ENCODE measurements around the gene FUT2. TPM values are rescaled to one million over a fixed set of nuclear protein-coding genes. Genes with fewer than 3 reads are reported as not detected.

The FUT2 gene
- total RNA-seq, 3 donors from 2014 or later, result 44.7 to 137 (median 116) TPM

- no peak for ATAC-seq
- DNase-seq, result peak in 1 of 3 donors; percentile 52
- intact Hi-C loops (cut with DNase I, micrococcal nuclease), result no loop called here
Measured at GRCh38 chr19:48713041-48713863, 17.5 kb downstream of the FUT2 start.

GRCh38 chr19:48713864-48714755 is 18.3 kb downstream of the FUT2 start:
- intact Hi-C loops (cut with DNase I, micrococcal nuclease), result no loop called here
- peak; percentile 93 for ATAC-seq

More at GRCh38 chr19:48713041-48713863, 17.5 kb downstream of the FUT2 start:
- Histone ChIP-seq H3K36me3 (ENCODE audit: low read depth) (no peaks in the 10 kb centered on the region), H3K9me3 (no peaks in the 10 kb centered on the region), H3K4me1 (ENCODE audit: low read depth) (peaks cover 23% of the 10 kb centered on the region), H3K4me3 (peak overlapping the region; percentile 31)
- no peak for TF ChIP-seq CTCF (IDR thresholded peaks at IDR 0.05)

GRCh38 chr19:48714759-48715675 is 19.2 kb downstream of the FUT2 start:
- intact Hi-C loops (cut with DNase I, micrococcal nuclease), result no loop called here
- TF ChIP-seq CTCF (IDR thresholded peaks at IDR 0.05), result no peak
- Histone ChIP-seq H3K4me3 (no peak overlapping the region), H3K4me1 (ENCODE audit: low read depth) (peaks cover 23% of the 10 kb centered on the region), H3K9me3 (no peaks in the 10 kb centered on the region), H3K36me3 (ENCODE audit: low read depth) (no peaks in the 10 kb centered on the region)
- DNase-seq (peak in 2 of 3 donors; percentile 62 to 72), ATAC-seq (no peak)

More at GRCh38 chr19:48713864-48714755, 18.3 kb downstream of the FUT2 start:
- TF ChIP-seq CTCF (IDR thresholded peaks at IDR 0.05), result no peak
- peak; percentile 98 to 99 (median 99) for DNase-seq
- no peaks in the 10 kb centered on the region for H3K36me3 ChIP-seq (ENCODE audit: low read depth)
- H3K4me1 ChIP-seq (ENCODE audit: low read depth), result peaks cover 23% of the 10 kb centered on the region
- H3K4me3 ChIP-seq, result peak overlapping the region; percentile 31
- H3K9me3 ChIP-seq, result no peaks in the 10 kb centered on the region

- H3K36me3 ChIP-seq (ENCODE audit: low read depth), result no peaks in the 10 kb centered on the region
- H3K9me3 ChIP-seq, result no peaks in the 10 kb centered on the region
- H3K4me1 ChIP-seq (ENCODE audit: low read depth), result peaks cover 23% of the 10 kb centered on the region
- DNase-seq (peak in 1 of 3 donors; percentile 50), ATAC-seq (no peak)
- no peak for TF ChIP-seq CTCF (IDR thresholded peaks at IDR 0.05)
- intact Hi-C loops (cut with DNase I, micrococcal nuclease), result no loop called here
- H3K4me3 ChIP-seq, result no peak overlapping the region
Measured at GRCh38 chr19:48715681-48716171, 20.0 kb downstream of the FUT2 start.

Data from mucosa of descending colon (tissue), 3 donors.